ENCODE data around the gene HAND1. TPM values are rescaled to one million over a fixed set of nuclear protein-coding genes. Genes with fewer than 3 reads are reported as not detected.

HAND1 gene
- total RNA-seq, 4 donors from 2014 or later, result not detected

GRCh38 chr5:154435226-154435625 lies 42.8 kb downstream of the HAND1 start:
- H3K27me3 ChIP-seq, result no peaks in the 10 kb centered on the region
- H3K9me3 ChIP-seq, result no peaks in the 10 kb centered on the region
- no peak for TF ChIP-seq POLR2AphosphoS5 (IDR thresholded peaks at IDR 0.05)
- TF ChIP-seq, protein P1, sequence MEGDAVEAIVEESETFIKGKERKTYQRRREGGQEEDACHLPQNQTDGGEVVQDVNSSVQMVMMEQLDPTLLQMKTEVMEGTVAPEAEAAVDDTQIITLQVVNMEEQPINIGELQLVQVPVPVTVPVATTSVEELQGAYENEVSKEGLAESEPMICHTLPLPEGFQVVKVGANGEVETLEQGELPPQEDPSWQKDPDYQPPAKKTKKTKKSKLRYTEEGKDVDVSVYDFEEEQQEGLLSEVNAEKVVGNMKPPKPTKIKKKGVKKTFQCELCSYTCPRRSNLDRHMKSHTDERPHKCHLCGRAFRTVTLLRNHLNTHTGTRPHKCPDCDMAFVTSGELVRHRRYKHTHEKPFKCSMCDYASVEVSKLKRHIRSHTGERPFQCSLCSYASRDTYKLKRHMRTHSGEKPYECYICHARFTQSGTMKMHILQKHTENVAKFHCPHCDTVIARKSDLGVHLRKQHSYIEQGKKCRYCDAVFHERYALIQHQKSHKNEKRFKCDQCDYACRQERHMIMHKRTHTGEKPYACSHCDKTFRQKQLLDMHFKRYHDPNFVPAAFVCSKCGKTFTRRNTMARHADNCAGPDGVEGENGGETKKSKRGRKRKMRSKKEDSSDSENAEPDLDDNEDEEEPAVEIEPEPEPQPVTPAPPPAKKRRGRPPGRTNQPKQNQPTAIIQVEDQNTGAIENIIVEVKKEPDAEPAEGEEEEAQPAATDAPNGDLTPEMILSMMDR (IDR thresholded peaks at IDR 0.05), result no peak
- TF ChIP-seq POLR2A (IDR thresholded peaks at IDR 0.05), result no peak
- no peaks in the 10 kb centered on the region for H3K4me1 ChIP-seq
- no peak overlapping the region for H3K27ac ChIP-seq
- 100% methylated on average over 1 of the region's 3 CpGs; no CpG with 5 or more reads in 1 of the 2 donors for WGBS, 2 donors (ENCODE audit: low coverage in 1 of 2)
- H3K4me3 ChIP-seq, result no peak overlapping the region
- peaks cover 0 to 70% of the 10 kb centered on the region in 2 donors for H3K36me3 ChIP-seq
- no peak for ATAC-seq

DNA sequence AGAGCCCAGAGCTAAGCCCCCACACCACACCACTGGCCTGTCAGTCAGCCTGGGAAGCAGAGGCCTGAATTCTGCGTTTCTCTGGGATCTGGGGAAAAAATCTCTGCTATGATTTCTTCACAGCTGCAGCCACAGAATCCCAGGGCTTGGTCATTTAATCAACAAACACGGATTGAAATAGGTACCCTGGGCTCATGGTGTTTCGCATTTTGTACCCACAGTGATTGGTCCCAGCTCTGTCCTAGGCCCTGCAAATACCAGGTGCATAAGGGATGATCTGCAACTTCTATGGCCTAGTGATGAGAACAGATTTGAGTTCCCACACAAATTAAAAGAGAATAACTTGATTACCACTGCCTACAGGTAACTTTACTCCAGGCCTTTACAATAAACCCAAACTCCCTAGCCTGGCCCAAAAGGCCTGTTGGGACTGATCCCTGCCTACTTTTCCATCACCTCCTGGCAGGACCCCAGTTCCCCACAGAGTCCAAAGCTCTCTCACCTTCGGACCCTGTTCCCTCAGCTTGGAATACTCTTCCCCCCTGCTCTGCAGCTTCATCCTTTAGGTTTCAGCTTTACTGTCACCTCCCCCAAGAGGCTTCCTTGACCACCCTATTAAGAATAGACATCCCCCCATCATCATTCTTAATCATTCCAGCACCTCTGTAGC lies 46.9 kb downstream of the HAND1 start:
- no peaks in the 10 kb centered on the region for H3K27me3 ChIP-seq
- no peak for ATAC-seq
- H3K4me1 ChIP-seq, result no peaks in the 10 kb centered on the region
- H3K27ac ChIP-seq, result no peak overlapping the region
- TF ChIP-seq, protein P1 (IDR thresholded peaks at IDR 0.05), result no peak
- TF ChIP-seq EP300 (IDR thresholded peaks at IDR 0.05) (no peak), POLR2A (IDR thresholded peaks at IDR 0.05) (no peak), POLR2AphosphoS5 (IDR thresholded peaks at IDR 0.05) (no peak)
- WGBS, 2 donors (ENCODE audit: low coverage in 1 of 2), result 86 to 89% methylated on average over 1 to 3 of the region's 4 CpGs
- no peak overlapping the region for H3K4me3 ChIP-seq
- peaks cover 0 to 30% of the 10 kb centered on the region in 2 donors for H3K36me3 ChIP-seq
- H3K9me3 ChIP-seq, result no peaks in the 10 kb centered on the region

DNA sequence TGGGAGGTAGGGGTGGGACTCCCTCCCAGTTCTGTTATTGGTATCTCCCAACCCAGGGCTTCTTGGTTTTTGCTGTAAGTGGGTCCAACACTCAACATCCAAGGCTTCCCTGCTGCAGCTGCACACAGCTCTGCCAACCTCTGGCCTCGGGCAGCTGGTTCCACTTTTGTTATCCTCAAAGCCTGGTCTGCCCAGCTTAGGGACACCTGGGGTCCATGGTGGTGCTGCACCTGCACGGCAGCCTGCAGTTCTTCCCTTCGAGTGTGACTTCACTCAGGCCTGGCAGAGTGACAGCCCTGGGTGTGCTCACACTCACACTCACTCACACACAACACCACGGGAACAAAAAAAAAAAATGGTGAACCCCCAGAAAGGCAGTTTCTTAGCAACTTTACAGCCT lies 47.6 kb downstream of the HAND1 start:
- 86% methylated on average over 1 of the region's 4 CpGs; no CpG with 5 or more reads in 1 of the 2 donors for WGBS, 2 donors (ENCODE audit: low coverage in 1 of 2)
- Histone ChIP-seq H3K9me3 (no peaks in the 10 kb centered on the region), H3K36me3 (peaks cover 0 to 24% of the 10 kb centered on the region in 2 donors), H3K4me3 (no peak overlapping the region), H3K27ac (no peak overlapping the region), H3K4me1 (no peaks in the 10 kb centered on the region), H3K27me3 (no peaks in the 10 kb centered on the region)
- no peak for ATAC-seq
- TF ChIP-seq POLR2AphosphoS5 (IDR thresholded peaks at IDR 0.05), result no peak
- TF ChIP-seq POLR2A (IDR thresholded peaks at IDR 0.05), result no peak
- no peak for TF ChIP-seq EP300 (IDR thresholded peaks at IDR 0.05)
- TF ChIP-seq, protein P1 (IDR thresholded peaks at IDR 0.05), result no peak

DNA sequence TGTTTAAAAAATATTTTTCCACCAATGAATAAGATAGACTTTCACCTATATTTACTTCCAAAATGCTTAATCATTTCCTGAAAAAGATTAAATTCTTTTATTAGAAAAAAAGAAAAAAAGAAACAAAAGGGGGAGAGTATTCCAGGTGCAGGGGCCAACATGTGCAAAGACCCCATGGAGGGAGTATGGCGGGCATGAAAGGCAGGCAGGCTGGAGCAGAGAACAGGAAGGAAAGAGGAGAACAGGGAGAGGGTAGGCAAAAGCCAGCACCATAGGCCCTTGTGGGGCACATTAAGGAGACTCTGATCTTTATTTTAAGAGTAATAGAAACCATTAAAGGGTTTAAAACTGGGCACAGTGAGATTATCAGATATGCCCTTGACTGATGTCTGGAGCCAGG lies 48.7 kb downstream of the HAND1 start:
- Histone ChIP-seq H3K27me3 (no peaks in the 10 kb centered on the region), H3K36me3 (peaks cover 0 to 12% of the 10 kb centered on the region in 2 donors), H3K27ac (no peak overlapping the region), H3K4me3 (no peak overlapping the region), H3K4me1 (no peaks in the 10 kb centered on the region), H3K9me3 (no peaks in the 10 kb centered on the region)
- ATAC-seq, result no peak
- WGBS, 2 donors (ENCODE audit: low coverage in 1 of 2), result 100% methylated on average over 1 of the region's 1 CpG
- no peak for TF ChIP-seq POLR2A (IDR thresholded peaks at IDR 0.05)
- no peak for TF ChIP-seq EP300 (IDR thresholded peaks at IDR 0.05)
- TF ChIP-seq POLR2AphosphoS5 (IDR thresholded peaks at IDR 0.05), result no peak

DNA sequence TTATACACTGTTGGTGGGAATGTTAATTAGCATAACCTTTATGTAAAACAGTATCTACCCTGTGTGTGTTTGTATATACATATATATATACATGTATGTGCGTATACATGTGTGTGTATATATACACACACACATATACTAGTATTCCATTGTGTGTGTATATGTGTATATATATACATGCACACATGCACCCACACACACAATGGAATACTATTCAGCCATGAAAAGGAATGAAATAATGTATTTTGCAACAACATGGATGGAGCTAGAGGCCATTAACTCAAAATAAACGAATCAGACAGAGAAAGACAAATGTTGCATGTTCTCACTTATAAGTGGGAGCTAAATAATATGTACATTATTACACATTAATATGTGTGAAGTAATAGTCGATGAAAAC lies 49.8 kb downstream of the HAND1 start:
- Histone ChIP-seq H3K9me3 (no peaks in the 10 kb centered on the region), H3K27ac (no peak overlapping the region), H3K36me3 (peaks cover 0 to 9% of the 10 kb centered on the region in 2 donors), H3K4me3 (no peak overlapping the region), H3K27me3 (no peaks in the 10 kb centered on the region), H3K4me1 (no peaks in the 10 kb centered on the region)
- 92 to 94% methylated on average over 3 of the region's 3 CpGs for WGBS, 2 donors (ENCODE audit: low coverage in 1 of 2)
- no peak for ATAC-seq
- TF ChIP-seq EP300 (IDR thresholded peaks at IDR 0.05) (no peak), POLR2AphosphoS5 (IDR thresholded peaks at IDR 0.05) (no peak), POLR2A (IDR thresholded peaks at IDR 0.05) (no peak)
- TF ChIP-seq, protein P1 (IDR thresholded peaks at IDR 0.05), result no peak

Other genes starting within 250 kb of the HAND1 start
- gene SAP30L, start 32.2 kb downstream of the HAND1 start, total RNA-seq, result 10 to 100 TPM; 37.4 to 88.3 (median 68.8) TPM

Data from gastroesophageal sphincter (tissue), 4 donors.